ENCODE measurements around the gene TM4SF1.

TM4SF1 gene

DNA sequence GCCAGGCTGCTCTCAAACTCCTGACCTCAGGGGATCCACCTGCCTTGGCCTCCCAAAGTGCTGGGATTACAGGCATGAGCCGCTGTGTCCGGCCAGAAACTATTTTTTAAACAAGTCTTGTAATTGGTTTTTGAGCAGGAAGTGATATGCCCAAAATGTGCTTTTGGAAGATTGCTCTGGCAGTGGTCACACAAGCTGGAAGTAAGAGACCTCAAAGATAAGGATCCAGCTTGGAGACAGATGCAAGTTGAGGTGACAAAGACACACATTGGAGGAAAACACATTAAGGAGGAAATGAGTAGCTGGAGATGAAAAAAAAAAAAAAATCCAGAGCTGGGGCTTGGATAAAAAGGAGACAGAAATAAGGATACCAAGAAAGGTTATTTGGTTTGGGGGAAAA is 50.3 kb downstream of the TM4SF1 start:
- Mint-ChIP-seq H3K27ac (no peak overlapping the region), H3K4me1 (ENCODE audit: low read depth) (no peaks in the 10 kb centered on the region), H3K27me3 (peaks cover 10% of the 10 kb centered on the region), H3K4me3 (no peak overlapping the region), H3K9me3 (no peaks in the 10 kb centered on the region), H3K36me3 (ENCODE audit: low read depth) (no peaks in the 10 kb centered on the region)
- DNase-seq: no peak

DNA sequence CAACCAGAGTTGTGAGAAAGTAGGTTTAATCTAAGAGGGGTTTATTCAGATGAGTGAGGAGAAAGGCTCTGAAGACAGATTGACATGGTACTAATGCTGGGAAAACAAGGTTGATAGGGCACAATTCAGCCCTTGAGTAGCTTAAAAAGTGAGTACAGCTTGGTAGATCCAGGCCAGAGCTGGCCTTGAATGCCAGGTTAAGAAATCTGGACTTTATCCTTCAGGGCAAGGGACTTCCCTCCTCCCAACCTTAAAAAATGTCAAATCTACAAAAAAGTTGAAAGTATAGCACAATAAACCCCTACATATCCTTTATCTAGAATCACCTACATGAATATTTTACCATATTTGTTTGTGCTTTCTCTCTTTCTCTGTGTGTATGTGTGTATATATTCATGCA is 51.9 kb downstream of the TM4SF1 start:
- H3K27ac Mint-ChIP-seq: no peak overlapping the region
- no peaks in the 10 kb centered on the region for H3K9me3 Mint-ChIP-seq
- no peak overlapping the region for H3K4me3 Mint-ChIP-seq
- peaks cover 7% of the 10 kb centered on the region for H3K27me3 Mint-ChIP-seq
- no peak for DNase-seq
- no peaks in the 10 kb centered on the region for H3K36me3 Mint-ChIP-seq (ENCODE audit: low read depth)
- H3K4me1 Mint-ChIP-seq (ENCODE audit: low read depth): no peaks in the 10 kb centered on the region

DNA sequence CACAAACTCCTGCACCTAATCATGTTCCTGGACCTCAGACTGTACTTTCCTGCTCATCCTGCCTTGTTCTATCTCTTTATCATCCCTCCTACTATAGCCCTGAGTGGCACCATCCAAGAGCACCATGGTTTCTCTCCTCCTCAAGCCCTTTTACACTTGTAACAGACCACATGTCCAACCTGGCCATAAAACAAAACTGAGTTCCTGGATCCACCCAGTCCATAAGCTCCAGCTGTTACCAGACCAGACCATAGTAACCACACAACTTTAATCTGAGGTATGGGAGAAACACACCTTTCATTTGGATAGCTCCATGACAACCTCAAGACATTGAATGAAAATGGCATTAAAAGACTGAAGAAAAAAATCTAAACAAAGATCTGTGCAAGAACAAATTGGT is 53.1 kb downstream of the TM4SF1 start:
- no peak for DNase-seq
- Mint-ChIP-seq H3K9me3 (no peaks in the 10 kb centered on the region), H3K36me3 (ENCODE audit: low read depth) (no peaks in the 10 kb centered on the region), H3K27me3 (peaks cover 7% of the 10 kb centered on the region), H3K4me1 (ENCODE audit: low read depth) (no peaks in the 10 kb centered on the region), H3K27ac (no peak overlapping the region), H3K4me3 (no peak overlapping the region)

DNA sequence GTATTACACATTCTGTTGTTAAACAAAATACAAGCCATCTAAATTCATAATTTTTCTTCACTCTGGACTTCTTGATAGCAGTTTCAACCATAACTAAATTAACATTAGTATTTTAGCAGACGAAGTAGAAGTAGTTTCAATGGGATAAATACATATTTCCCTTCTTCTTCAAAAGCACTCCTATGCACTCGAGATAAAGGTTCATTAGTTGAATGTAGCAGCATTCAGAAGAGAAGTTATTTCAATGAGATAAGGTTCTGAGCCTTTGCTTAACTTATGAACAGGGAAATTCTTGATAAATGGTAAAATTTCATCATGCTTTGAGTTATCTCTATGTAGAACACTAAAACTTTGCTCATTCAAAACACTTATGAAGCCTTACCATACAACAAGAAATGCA is 55.8 kb downstream of the TM4SF1 start:
- DNase-seq: no peak
- Mint-ChIP-seq H3K36me3 (ENCODE audit: low read depth) (no peaks in the 10 kb centered on the region), H3K4me1 (ENCODE audit: low read depth) (no peaks in the 10 kb centered on the region), H3K27me3 (peaks cover 7% of the 10 kb centered on the region), H3K4me3 (no peak overlapping the region), H3K9me3 (no peaks in the 10 kb centered on the region), H3K27ac (no peak overlapping the region)

DNA sequence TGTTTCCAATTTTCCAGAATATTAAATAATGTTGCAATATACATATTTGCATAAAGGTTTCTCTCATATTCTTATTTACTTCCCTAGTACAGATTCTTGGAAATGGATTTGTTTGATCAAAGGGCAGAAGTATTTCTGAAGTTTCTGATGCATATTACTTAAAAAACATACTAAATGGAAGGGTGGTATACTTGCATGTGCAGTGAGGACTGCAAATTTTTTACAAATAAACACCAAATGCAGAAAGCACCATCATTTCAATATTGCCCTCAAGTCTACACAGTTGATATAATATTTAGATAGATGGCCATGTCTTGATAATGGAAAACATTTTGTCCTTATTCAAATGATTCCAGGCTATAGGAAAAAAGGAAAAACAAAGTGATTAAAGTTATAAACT is 56.3 kb downstream of the TM4SF1 start:
- H3K27ac Mint-ChIP-seq: no peak overlapping the region
- peaks cover 7% of the 10 kb centered on the region for H3K27me3 Mint-ChIP-seq
- no peak for DNase-seq
- H3K4me3 Mint-ChIP-seq: no peak overlapping the region
- no peaks in the 10 kb centered on the region for H3K4me1 Mint-ChIP-seq (ENCODE audit: low read depth)
- H3K36me3 Mint-ChIP-seq (ENCODE audit: low read depth): no peaks in the 10 kb centered on the region
- no peaks in the 10 kb centered on the region for H3K9me3 Mint-ChIP-seq

DNA sequence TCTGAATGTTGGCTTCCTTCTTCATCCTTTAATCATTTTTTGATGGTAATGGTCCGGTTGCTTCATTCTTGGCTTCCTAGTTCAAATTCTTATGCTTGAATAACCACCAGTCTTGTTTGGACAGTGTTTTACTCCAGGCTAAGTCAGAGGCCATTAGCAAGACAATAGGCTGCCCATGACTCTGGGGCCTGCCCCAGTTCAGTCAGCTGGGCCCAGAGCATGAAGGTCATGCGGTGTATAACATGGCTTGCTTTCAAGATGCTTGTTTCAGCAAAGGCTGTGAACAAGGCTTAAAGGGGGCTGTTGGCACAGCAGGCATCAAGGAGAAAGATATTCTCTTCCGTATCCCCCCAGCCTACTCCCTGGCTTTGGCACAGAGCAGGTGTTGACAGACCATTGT is 57.7 kb downstream of the TM4SF1 start:
- Mint-ChIP-seq H3K4me3 (no peak overlapping the region), H3K4me1 (ENCODE audit: low read depth) (no peaks in the 10 kb centered on the region), H3K27me3 (peaks cover 6% of the 10 kb centered on the region), H3K27ac (no peak overlapping the region), H3K36me3 (ENCODE audit: low read depth) (no peaks in the 10 kb centered on the region), H3K9me3 (no peaks in the 10 kb centered on the region)
- DNase-seq: no peak

Measured in activated T-cell treated with anti-CD3 and anti-CD28 coated beads, Interleukin-2, amount 50 U/mL, for 24 hours (primary cell).